ENCODE measurements around the gene TKFC. TPM values are rescaled to one million over a fixed set of nuclear protein-coding genes. Genes with fewer than 3 reads are reported as not detected.

Gene TKFC
- total RNA-seq, 1 donor from 2014 or later, result 23.1 TPM

GRCh38 chr11:61343792-61344745, 11.0 kb downstream of the TKFC start:
- no peak for DNase-seq (ENCODE audit: extremely low read depth, low read depth, low spot score)

GRCh38 chr11:61345170-61345610, 12.2 kb downstream of the TKFC start:
- DNase-seq (ENCODE audit: extremely low read depth, low read depth, low spot score), result no peak

- no peak for DNase-seq (ENCODE audit: extremely low read depth, low read depth, low spot score)
These were observed 13.2 kb downstream of the TKFC start for GRCh38 chr11:61345954-61346843.

GRCh38 chr11:61347916-61348461, 15.0 kb downstream of the TKFC start:
- DNase-seq (ENCODE audit: extremely low read depth, low read depth, low spot score), result no peak

- no peak for DNase-seq (ENCODE audit: extremely low read depth, low read depth, low spot score)
These were observed 16.2 kb downstream of the TKFC start for GRCh38 chr11:61349189-61349751.

GRCh38 chr11:61349916-61350315, 16.9 kb downstream of the TKFC start:
- no peak for DNase-seq (ENCODE audit: extremely low read depth, low read depth, low spot score)

GRCh38 chr11:61350336-61350735, 17.3 kb downstream of the TKFC start:
- DNase-seq (ENCODE audit: extremely low read depth, low read depth, low spot score), result no peak

GRCh38 chr11:61350803-61351202, 17.8 kb downstream of the TKFC start:
- no peak for DNase-seq (ENCODE audit: extremely low read depth, low read depth, low spot score)

- no peak for DNase-seq (ENCODE audit: extremely low read depth, low read depth, low spot score)
These were observed 19.0 kb downstream of the TKFC start for GRCh38 chr11:61352038-61352437.

- no peak for DNase-seq (ENCODE audit: extremely low read depth, low read depth, low spot score)
These were observed 20.4 kb downstream of the TKFC start for GRCh38 chr11:61353131-61354067.

GRCh38 chr11:61354208-61354607, 21.2 kb downstream of the TKFC start:
- no peak for DNase-seq (ENCODE audit: extremely low read depth, low read depth, low spot score)

- no peak for DNase-seq (ENCODE audit: extremely low read depth, low read depth, low spot score)
These were observed 23.7 kb downstream of the TKFC start for GRCh38 chr11:61356706-61357105.

GRCh38 chr11:61357233-61357893, 24.3 kb downstream of the TKFC start:
- no peak for DNase-seq (ENCODE audit: extremely low read depth, low read depth, low spot score)

GRCh38 chr11:61357894-61358239, 24.8 kb downstream of the TKFC start:
- DNase-seq (ENCODE audit: extremely low read depth, low read depth, low spot score), result no peak

- DNase-seq (ENCODE audit: extremely low read depth, low read depth, low spot score), result no peak
These were observed 25.5 kb downstream of the TKFC start for GRCh38 chr11:61358566-61358965.

- no peak for DNase-seq (ENCODE audit: extremely low read depth, low read depth, low spot score)
These were observed 26.5 kb downstream of the TKFC start for GRCh38 chr11:61359516-61359915.

GRCh38 chr11:61361237-61361740, 28.3 kb downstream of the TKFC start:
- no peak for DNase-seq (ENCODE audit: extremely low read depth, low read depth, low spot score)

- DNase-seq (ENCODE audit: extremely low read depth, low read depth, low spot score), result no peak
These were observed 28.9 kb downstream of the TKFC start, which contains the start of the genes CYB561A3 and TMEM138 for GRCh38 chr11:61361741-61362541. TSS of gene CYB561A3 (minus strand) at chr11:61361882. CDS start at chr11:61356713, 5,169 bp downstream. TSS of gene TMEM138 (plus strand) at chr11:61362374. CDS start at chr11:61364391, 2,017 bp downstream.

Data from glomerular endothelial cell (primary cell).